Upper lobe of right lung (tissue), 1 donor: Measurements from ENCODE around the gene PRR33. TPM values are rescaled to one million over a fixed set of nuclear protein-coding genes. Genes with fewer than 3 reads are reported as not detected.
A peak's percentile ranks its signal among the peaks of the same experiment; 100 is the strongest.

Experiments
- ATAC-seq: fragments of 200-7000 bp; cut with Tn5 transposase; one replicate; pipeline ENCODE4 v1.9.1; 2020; ENCODE audit warnings: mild to moderate bottlenecking, moderate library complexity
- DNase-seq: peaks from one replicate; pipeline ENCODE4 v3.0.0-alpha.2; 2020
- H3K27ac ChIP-seq: fragments of 200-600 bp; one replicate; pipeline ENCODE4 v1.8.0; 2022
- H3K27me3 ChIP-seq: fragments of 200-600 bp; one replicate; pipeline ENCODE4 v1.8.0; 2022; ENCODE audit warnings: mild to moderate bottlenecking
- H3K36me3 ChIP-seq: fragments of 200-600 bp; one replicate; pipeline ENCODE4 v1.8.0; 2022
- H3K4me1 ChIP-seq: fragments of 200-600 bp; one replicate; pipeline ENCODE4 v1.8.0; 2022
- H3K4me3 ChIP-seq: fragments of 200-600 bp; one replicate; pipeline ENCODE4 v1.8.0; 2022; ENCODE audit warnings: mild to moderate bottlenecking
- H3K9me3 ChIP-seq: fragments of 200-600 bp; one replicate; pipeline ENCODE4 v1.8.0; 2022
- intact Hi-C: fragments of 100-400 bp; cut with DNase I; formaldehyde crosslinking; loops from one replicate; pipeline ENCODE4 v1.11.0; 2022
- total RNA-seq: library from RNA; stranded (reverse); fragmentation: NEBNext Ultra II Directional; extraction: Animal tissue kit (Norgen Biotek cat#: 25700); gene quantifications from one replicate; pipeline ENCODE4 v1.2.1, GENCODE V29; 2021
- TF ChIP-seq, protein P1 (sequence below): fragments of 200-600 bp; IDR thresholded peaks from one replicate; pipeline ENCODE4 v1.8.0; 2022; ENCODE audit warnings: antibody characterized with exemption
- donor health status: DM: no; HTN: yes; CAD: no; lungs with severe emphysema.

Gene PRR33
- total RNA-seq, 1 donor from 2014 or later, result not detected

DNA sequence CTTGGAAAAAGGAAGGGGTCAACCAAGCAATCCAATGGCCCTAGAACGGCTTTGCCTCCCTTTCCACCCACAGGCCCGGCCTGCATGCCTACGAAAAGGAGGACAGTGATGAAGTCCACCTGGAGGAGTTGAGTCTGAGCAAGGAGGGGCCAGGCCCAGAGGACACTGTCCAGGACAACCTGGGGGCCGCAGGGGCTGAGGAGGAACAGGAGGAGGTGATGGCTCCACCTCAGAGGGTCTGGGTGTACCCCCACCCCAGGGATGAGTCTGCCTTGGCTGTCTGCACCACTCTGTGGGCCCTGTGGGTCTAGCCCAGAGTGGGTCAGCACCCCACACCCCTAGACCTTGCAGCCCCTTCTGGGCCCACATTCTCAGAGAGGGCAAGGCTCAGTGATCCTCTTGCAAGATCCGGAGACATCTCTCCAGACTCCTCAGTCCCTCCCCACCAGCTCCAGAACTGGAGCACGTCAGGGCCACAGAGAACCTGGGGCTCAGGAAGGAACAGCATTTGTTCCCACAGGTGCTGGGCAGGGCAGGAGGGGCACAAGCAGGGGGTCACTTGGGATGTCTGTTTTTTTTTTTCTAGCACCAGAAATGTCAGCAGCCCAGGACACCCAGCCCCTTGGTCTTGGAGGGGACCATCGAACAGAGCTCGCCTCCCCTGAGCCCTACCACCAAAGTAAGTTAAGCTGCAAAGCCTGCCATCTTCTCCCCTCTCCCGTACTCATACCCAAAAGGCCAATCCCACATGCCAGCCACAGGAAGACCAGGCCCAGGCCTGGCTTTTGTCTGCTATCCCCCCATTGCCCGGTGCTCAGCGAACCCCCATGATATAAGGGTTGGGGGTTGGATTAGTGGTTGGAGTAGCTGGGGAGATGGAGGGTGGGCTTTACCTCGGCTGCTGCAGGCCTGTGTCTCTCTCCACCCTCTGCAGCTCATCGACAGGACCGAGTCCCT lies 8.1 kb downstream of the PRR33 start:
- no peaks in the 10 kb centered on the region for H3K9me3 ChIP-seq
- intact Hi-C loops, result no loop called here
- H3K27me3 ChIP-seq, result no peaks in the 10 kb centered on the region
- no peak for ATAC-seq
- H3K4me1 ChIP-seq, result peaks cover 5% of the 10 kb centered on the region
- H3K36me3 ChIP-seq, result no peaks in the 10 kb centered on the region
- no peak overlapping the region for H3K4me3 ChIP-seq
- DNase-seq, result peak; percentile 40
- no peak overlapping the region for H3K27ac ChIP-seq
- TF ChIP-seq, protein P1, sequence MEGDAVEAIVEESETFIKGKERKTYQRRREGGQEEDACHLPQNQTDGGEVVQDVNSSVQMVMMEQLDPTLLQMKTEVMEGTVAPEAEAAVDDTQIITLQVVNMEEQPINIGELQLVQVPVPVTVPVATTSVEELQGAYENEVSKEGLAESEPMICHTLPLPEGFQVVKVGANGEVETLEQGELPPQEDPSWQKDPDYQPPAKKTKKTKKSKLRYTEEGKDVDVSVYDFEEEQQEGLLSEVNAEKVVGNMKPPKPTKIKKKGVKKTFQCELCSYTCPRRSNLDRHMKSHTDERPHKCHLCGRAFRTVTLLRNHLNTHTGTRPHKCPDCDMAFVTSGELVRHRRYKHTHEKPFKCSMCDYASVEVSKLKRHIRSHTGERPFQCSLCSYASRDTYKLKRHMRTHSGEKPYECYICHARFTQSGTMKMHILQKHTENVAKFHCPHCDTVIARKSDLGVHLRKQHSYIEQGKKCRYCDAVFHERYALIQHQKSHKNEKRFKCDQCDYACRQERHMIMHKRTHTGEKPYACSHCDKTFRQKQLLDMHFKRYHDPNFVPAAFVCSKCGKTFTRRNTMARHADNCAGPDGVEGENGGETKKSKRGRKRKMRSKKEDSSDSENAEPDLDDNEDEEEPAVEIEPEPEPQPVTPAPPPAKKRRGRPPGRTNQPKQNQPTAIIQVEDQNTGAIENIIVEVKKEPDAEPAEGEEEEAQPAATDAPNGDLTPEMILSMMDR, result no peak

DNA sequence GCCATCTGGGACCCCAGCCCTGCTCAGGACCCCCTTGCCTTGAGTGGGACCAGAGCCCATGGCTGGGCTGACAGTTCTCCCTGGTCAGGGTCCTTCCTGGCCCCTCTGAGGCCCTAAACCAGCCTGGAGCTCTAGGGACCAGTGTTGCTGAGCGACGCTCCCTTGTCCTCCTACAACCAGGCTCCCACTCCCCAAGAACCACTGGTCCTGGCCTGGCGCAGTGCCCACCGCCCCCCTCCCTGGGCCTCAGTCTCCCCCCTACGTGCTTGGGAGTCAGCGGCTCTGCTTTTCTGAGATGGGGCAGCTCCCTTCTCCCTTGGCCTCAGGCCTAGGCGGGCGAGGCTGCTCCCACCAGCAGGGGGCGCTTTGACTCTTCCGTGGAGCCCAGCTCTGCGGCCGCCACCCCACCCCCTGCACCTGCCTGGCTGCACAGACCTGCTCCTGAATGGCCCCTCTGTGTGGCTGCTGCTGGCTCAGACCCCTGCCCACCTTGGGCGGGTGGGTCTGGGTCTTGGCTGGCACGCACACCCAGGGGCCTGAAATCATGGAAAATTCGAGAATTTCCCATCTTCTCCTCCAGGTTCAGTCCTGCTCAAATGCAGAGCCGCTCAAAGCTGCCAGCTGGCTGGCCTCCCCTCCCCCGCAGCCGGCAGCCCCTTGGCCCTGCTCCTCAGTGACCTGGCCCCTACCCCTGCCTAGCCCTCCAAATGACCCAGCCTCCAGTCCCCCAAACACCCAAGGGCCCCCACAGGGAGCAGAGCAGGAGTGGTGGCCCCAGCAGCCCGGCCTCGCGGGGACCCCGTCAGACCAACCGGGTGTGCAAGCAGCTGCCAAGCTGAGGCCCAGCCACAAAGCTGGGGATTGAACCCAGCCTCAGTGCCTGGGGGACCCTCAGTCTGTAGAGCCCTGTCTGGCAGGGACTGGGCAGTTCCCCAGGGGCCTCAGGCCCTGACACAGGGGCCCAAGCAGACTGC lies 9.1 kb downstream of the PRR33 start:
- ATAC-seq (peak; percentile 90), DNase-seq (peak; percentile 90)
- Histone ChIP-seq H3K4me3 (no peak overlapping the region), H3K36me3 (no peaks in the 10 kb centered on the region), H3K27me3 (no peaks in the 10 kb centered on the region), H3K9me3 (no peaks in the 10 kb centered on the region), H3K4me1 (peaks cover 5% of the 10 kb centered on the region), H3K27ac (no peak overlapping the region)
- intact Hi-C loops, result no loop called here
- TF ChIP-seq, protein P1, result peak; percentile 87

DNA sequence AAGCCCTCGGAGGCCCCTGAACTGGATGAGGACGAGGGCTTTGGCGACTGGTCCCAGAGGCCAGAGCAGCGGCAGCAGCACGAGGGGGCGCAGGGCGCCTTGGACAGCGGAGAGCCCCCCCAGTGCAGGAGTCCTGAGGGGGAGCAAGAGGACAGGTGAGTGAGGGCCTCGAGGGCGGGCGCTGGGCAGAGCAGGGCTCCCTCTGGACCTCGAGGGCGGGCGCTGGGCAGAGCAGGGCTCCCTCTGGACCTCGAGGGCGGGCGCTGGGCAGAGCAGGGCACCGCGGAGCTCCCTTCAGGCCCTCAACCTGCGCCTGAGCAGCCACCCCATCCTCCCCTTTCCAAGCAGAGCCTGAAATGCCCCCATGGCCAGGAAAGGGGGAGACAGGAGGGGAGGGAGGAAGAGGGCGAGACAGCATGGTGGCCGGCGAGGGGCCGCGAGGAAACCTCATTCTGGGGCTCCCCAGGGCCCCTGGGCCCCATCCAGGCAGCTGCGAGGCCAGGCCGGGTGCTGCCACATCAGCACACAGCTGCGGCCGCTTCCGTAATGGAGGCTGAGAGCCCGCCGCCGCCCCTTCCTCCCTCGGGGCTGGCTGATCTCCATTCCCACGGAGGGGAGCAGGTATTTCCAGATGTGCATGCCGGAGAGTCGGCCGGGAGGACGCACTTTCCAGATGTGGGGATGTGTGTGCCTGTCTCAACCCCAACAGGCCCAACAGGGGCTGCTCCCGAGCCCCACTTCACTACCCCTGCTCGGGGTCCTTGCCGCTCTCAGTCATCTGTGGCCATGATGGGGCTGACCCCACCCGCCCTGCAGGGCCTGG lies 10.0 kb downstream of the PRR33 start:
- peaks cover 5% of the 10 kb centered on the region for H3K4me1 ChIP-seq
- TF ChIP-seq, protein P1, result no peak
- DNase-seq (peak; percentile 65), ATAC-seq (no peak)
- no peaks in the 10 kb centered on the region for H3K36me3 ChIP-seq
- H3K9me3 ChIP-seq, result no peaks in the 10 kb centered on the region
- no peak overlapping the region for H3K27ac ChIP-seq
- intact Hi-C loops, result no loop called here
- H3K4me3 ChIP-seq, result no peak overlapping the region
- no peaks in the 10 kb centered on the region for H3K27me3 ChIP-seq

DNA sequence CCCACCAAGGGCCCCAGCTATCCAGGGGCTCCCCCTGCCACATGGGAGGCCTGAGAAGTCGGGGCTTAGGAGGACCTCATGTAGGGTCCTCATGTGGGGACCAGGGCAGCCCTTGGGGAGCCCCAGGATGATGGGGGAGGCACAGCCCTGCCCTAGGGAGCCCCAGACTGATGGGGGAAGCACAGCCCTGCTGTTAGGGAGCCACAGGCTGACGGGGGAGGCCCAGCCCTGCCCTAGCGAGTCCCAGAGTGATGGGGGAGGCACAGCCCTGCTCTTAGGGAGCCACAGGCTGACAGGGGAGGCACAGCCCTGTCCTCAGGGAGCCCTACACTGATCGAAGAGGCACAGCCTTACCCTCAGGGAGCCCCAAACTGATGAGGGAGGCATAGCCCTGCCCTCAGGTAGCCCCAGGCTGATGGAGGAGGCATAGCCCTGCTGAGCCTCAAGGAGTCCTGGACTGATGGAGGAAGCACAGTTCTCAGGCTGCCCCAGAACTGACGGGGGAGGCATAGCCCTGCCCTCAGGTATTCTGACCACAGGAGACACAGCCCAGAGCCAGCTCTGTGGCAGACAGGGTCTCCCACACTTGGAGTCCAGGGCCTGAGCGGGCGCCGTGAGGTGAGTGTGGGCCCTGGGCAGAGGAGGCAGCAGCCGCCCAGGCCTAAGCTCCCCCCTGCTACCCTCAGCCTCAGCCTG lies 10.8 kb downstream of the PRR33 start:
- H3K9me3 ChIP-seq, result no peaks in the 10 kb centered on the region
- H3K27ac ChIP-seq, result no peak overlapping the region
- peaks cover 5% of the 10 kb centered on the region for H3K4me1 ChIP-seq
- no peak for ATAC-seq
- intact Hi-C loops, result no loop called here
- DNase-seq, result peak; percentile 58
- no peaks in the 10 kb centered on the region for H3K36me3 ChIP-seq
- H3K27me3 ChIP-seq, result no peaks in the 10 kb centered on the region
- TF ChIP-seq, protein P1, result no peak
- H3K4me3 ChIP-seq, result no peak overlapping the region
